ES-I3 (cell line): ENCODE results near the gene SLC14A1.

ENCODE experiments used
- H3K36me3 ChIP-seq: 2 replicates; pipeline ENCODE4 v1.6.1; 2013; ENCODE audit warnings: mild to moderate bottlenecking, low read length, control low read depth, moderate library complexity; ENCODE audit not compliant: insufficient read depth
- H3K4me1 ChIP-seq: 2 replicates; pipeline ENCODE4 v1.6.1; 2013; ENCODE audit warnings: mild to moderate bottlenecking, control low read depth, low read length; ENCODE audit not compliant: insufficient read depth
- H3K9ac ChIP-seq: 2 replicates; pipeline ENCODE4 v1.6.1; 2013; ENCODE audit warnings: low read depth, mild to moderate bottlenecking, low read length, moderate library complexity
- H3K9me3 ChIP-seq: 2 replicates; pipeline ENCODE4 v1.6.1; 2013; ENCODE audit warnings: mild to moderate bottlenecking, low read length, moderate library complexity; ENCODE audit not compliant: control insufficient read depth, insufficient read depth

Gene SLC14A1

DNA sequence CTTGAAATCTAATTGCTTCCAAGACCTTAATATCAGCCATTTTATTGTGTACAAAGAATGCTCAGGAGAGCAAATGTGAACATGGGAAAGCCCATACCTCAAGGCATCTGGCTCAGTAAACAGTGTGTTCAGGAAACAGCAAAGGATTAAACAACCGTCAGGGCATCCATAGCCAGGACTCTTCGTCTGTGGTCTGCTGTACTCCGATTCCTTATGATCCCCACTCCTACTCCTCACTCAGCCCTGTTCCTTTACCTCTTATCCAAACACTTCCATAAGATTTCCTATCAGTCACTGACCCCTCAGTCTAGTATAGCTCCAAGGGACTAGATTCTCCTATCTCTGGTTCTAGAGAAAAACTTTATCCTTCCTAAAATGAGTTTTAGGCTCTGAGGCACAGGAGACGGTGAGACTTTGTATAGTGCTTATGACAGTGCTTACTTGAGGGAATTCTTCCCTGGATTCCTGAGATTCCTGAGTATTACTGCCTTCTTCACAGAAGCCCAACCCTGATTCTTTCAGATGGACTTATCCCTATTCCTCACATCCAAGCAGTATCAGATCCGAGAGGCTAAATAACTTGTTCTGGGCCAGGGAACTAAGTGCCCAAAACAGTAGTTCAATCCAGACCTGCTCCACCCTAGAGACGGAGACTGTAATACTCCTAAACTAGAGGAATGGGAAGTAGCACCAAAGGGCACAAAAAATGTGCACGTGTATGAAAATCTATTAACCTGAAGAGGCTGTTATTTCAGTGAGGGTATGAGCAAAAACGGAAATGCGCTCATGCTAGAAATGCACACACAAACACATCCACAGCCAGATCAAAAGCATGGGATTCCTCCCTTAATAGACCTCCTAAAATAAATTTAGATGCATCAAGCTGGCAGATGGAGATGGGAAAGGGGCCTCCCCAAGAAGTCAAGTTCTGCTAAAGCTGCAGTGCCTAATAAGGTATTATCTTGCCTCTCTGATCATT, 59.4 kb downstream of the SLC14A1 start:
- H3K36me3 ChIP-seq: no peaks in the 10 kb centered on the region
- peaks cover 16% of the 10 kb centered on the region for H3K4me1 ChIP-seq
- H3K9ac ChIP-seq: no peak overlapping the region
- no peaks in the 10 kb centered on the region for H3K9me3 ChIP-seq

- H3K4me1 ChIP-seq: peaks cover 16% of the 10 kb centered on the region
- no peak overlapping the region for H3K9ac ChIP-seq
These were observed 61.2 kb downstream of the SLC14A1 start for GRCh38 chr18:45785134-45785533.

GRCh38 chr18:45786941-45787340, 63.0 kb downstream of the SLC14A1 start:
- Histone ChIP-seq H3K9ac (no peak overlapping the region), H3K4me1 (peaks cover 16% of the 10 kb centered on the region), H3K9me3 (no peaks in the 10 kb centered on the region), H3K36me3 (no peaks in the 10 kb centered on the region)

More at GRCh38 chr18:45785134-45785533, 61.2 kb downstream of the SLC14A1 start:
- no peaks in the 10 kb centered on the region for H3K9me3 ChIP-seq
- no peaks in the 10 kb centered on the region for H3K36me3 ChIP-seq

DNA sequence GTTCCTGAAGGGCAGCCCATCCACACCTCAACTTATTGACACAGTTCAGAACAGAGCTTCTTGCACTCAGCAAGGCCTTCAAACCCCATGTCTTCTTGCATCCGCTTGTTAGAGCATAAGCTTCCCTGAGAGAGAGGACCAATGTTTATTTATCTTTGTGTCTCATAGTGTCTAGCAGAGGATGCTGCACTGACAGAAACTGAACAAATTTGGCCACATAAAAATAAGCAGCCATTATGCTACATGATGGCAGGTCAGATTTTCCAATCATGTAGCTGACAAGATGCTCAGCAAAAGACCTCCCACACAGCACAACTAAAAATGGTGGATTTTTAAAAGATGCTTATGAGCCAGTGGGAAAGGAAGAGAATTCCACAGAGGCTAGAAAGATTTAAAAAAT, 63.4 kb downstream of the SLC14A1 start:
- Histone ChIP-seq H3K9me3 (no peaks in the 10 kb centered on the region), H3K9ac (no peak overlapping the region), H3K4me1 (peaks cover 16% of the 10 kb centered on the region), H3K36me3 (no peaks in the 10 kb centered on the region)

- Histone ChIP-seq H3K36me3 (no peaks in the 10 kb centered on the region), H3K9me3 (no peaks in the 10 kb centered on the region; the same call in 1 of the 2 replicates), H3K9ac (no peak overlapping the region), H3K4me1 (peaks cover 5% of the 10 kb centered on the region)
These were observed 64.9 kb downstream of the SLC14A1 start for GRCh38 chr18:45788861-45789260.

DNA sequence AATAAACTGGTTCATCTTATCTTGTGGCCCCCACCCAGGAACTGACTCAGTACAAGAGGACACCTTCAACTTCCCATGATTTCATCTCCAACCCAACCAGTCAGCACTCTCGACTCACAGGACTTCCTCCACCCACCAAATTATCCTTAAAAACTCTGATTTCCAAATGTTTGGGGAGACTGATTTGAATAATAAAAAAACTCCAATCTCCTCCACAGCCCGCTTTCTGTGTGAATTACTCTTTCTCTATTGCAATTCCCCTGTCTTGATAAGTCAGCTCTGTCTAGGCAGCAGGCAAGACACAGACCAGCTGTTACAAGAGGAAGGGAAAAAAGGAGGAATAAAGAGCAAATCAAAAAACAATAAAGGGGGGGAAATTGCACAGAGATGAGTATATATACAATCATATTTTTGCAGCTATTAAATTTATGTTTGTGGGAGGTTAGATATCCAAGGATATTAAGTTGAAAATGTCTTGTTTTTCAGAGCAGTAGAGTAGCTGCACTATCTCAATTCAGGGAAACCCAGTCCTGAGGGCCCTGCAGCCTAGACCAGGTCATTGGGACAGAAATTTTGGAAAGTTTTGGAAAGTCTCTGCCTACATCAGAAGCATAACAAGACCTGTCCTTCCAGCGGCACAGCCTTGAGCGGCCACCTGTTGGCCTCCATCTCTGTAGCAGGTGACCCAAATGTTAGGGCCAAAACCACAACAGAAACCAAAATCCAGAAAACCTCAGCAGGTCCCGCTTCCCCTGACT, 68.7 kb downstream of the SLC14A1 start:
- peaks cover 4% of the 10 kb centered on the region for H3K4me1 ChIP-seq
- no peaks in the 10 kb centered on the region; the same call in 1 of the 2 replicates for H3K9me3 ChIP-seq
- H3K9ac ChIP-seq: no peak overlapping the region
- H3K36me3 ChIP-seq: no peaks in the 10 kb centered on the region

GRCh38 chr18:45793264-45793965, 69.4 kb downstream of the SLC14A1 start:
- Histone ChIP-seq H3K4me1 (peaks cover 4% of the 10 kb centered on the region), H3K9me3 (no peaks in the 10 kb centered on the region; the same call in 1 of the 2 replicates), H3K36me3 (no peaks in the 10 kb centered on the region), H3K9ac (no peak overlapping the region)

- Histone ChIP-seq H3K4me1 (no peaks in the 10 kb centered on the region), H3K9me3 (peaks cover 16% of the 10 kb centered on the region; the same call in 1 of the 2 replicates), H3K9ac (no peak overlapping the region), H3K36me3 (no peaks in the 10 kb centered on the region)
These were observed 77.5 kb downstream of the SLC14A1 start for GRCh38 chr18:45801416-45802004.
